Spleen (tissue), 11 donors: Measurements from ENCODE around the gene DUOX2. TPM values are rescaled to one million over a fixed set of nuclear protein-coding genes. Genes with fewer than 3 reads are reported as not detected.
"Not testable (repeated sequence)": the region's sequence is repeated elsewhere in the genome, so short reads cannot be mapped to it uniquely, and the experiment has no call there.

ENCODE experiments used
- DNase-seq: peaks from one replicate; pipeline ENCODE4 v3.0.0-alpha.2; 2020
- H3K27ac ChIP-seq, 8 donors: fragments of 200-600 bp; sonication (generic) in 7 of 8; 1 replicate in 4 of 8; 2 replicates in 4 of 8; pipeline versions ENCODE4 v1.5.0 to v1.8.0; 2016 to 2021; ENCODE audit warnings: inconsistent platforms in 4 of 8, mild to moderate bottlenecking in 4 of 8, moderate library complexity in 1 of 8
- H3K27me3 ChIP-seq, 7 donors: fragments of 200-600 bp; sonication (generic) in 6 of 7; replicated peaks in 1 of 7; 1 replicate in 4 of 7; 2 replicates in 3 of 7; pipeline versions ENCODE4 v1.5.0 to v1.8.0; 2016 to 2021; ENCODE audit warnings: inconsistent platforms in 3 of 7, mild to moderate bottlenecking in 1 of 7
- H3K36me3 ChIP-seq, 6 donors: fragments of 200-600 bp; sonication (generic) in 5 of 6; 1 replicate in 4 of 6; 2 replicates in 2 of 6; pipeline versions ENCODE4 v1.5.0 to v1.8.0; 2016 to 2021; ENCODE audit warnings: inconsistent platforms in 2 of 6
- H3K4me1 ChIP-seq, 6 donors: fragments of 200-600 bp; sonication (generic) in 5 of 6; 1 replicate in 3 of 6; 2 replicates in 3 of 6; pipeline versions ENCODE4 v1.5.0 to v1.8.0; 2016 to 2021; ENCODE audit warnings: inconsistent platforms in 3 of 6
- H3K4me3 ChIP-seq, 8 donors: fragments of 200-600 bp; sonication (generic) in 7 of 8; 1 replicate in 4 of 8; 2 replicates in 4 of 8; pipeline versions ENCODE4 v1.5.0 to v1.8.0; 2016 to 2021; ENCODE audit warnings: inconsistent platforms in 4 of 8, mild to moderate bottlenecking in 4 of 8, moderate library complexity in 2 of 8
- H3K9me3 ChIP-seq, 8 donors: fragments of 200-600 bp; sonication (generic) in 7 of 8; 1 replicate in 4 of 8; 2 replicates in 4 of 8; pipeline versions ENCODE4 v1.5.0 to v1.8.0; 2016 to 2021; ENCODE audit warnings: inconsistent platforms in 4 of 8
- POLR2A ChIP-seq, 3 donors: fragments of 450-650 bp; IDR thresholded peaks; one replicate each; pipeline ENCODE4 v1.5.1; 2017; ENCODE audit warnings: antibody characterized with exemption in 3 of 3, mild to moderate bottlenecking in 1 of 3
- POLR2AphosphoS5 ChIP-seq, 3 donors: sonication (generic); formaldehyde crosslinking; IDR thresholded peaks; one replicate each; pipeline ENCODE4 v1.5.1; 2017; ENCODE audit warnings: antibody characterized with exemption in 3 of 3
- WGBS, 5 donors: extraction: QIAGEN DNeasy Blood & Tissue Kit in 3 of 5; methylation state at CpG; one replicate each; pipeline versions ENCODE4 v1.1.5 to v1.1.7; 2013 to 2018; 5-methylcytosine and 5-hydroxymethylcytosine counted together
- intact Hi-C: fragments of 100-400 bp; cut with DNase I; formaldehyde crosslinking; loops from one replicate; pipeline ENCODE4 v1.15.0; 2023; ENCODE audit warnings: low total_unique reads
- polyA plus RNA-seq, 3 donors: library from polyadenylated mRNA; stranded (reverse); fragments of 200-250 nt; gene quantifications; one replicate each; pipeline ENCODE4 v1.2.1, GENCODE V29; 2013
- small RNA-seq, 4 donors: library from RNA; depleted of rRNA; stranded (forward); fragments of <200 nt; gene quantifications; one replicate each; pipeline ENCODE3, GENCODE V24; 2016
- total RNA-seq, 7 donors: library from RNA; depleted of rRNA in 3 of 7; stranded (reverse); fragments of >200 nt in 3 of 7; fragmentation: NEBNext Ultra II Directional in 4 of 7; extraction: Animal tissue kit (Norgen Biotek cat#: 25700) in 4 of 7; gene quantifications; one replicate each; pipeline versions ENCODE4 v1.1.0 to v1.2.1, GENCODE V29; 2016 to 2021
- TF ChIP-seq, protein P1 (sequence below), 11 experiments: fragments of 200-600 bp in 7 of 11; fragments of 450-650 bp in 4 of 11; sonication (generic) in 4 of 11; IDR thresholded peaks in 8 of 11; conservative IDR thresholded peaks in 3 of 11; 1 replicate in 7 of 11; 2 replicates in 4 of 11; pipeline versions ENCODE4 v1.4.0 to v1.8.0; 2016 to 2021; ENCODE audit warnings: antibody characterized with exemption in 11 of 11, inconsistent platforms in 4 of 11, mild to moderate bottlenecking in 1 of 11
- donor health status: healthy with polysubstance abuse.
- donor health status: DM: no; HTN: no; CAD: no; lungs with moderate emphysema.
- donor health status: DM: no; HTN: no; CAD: no.
- donor health status: Bipolar disorder and iron deficiency.
- donor health status: healthy.
- donor health status: DM: no; HTN: no; CAD: no.
- donor health status: DM: yes; HTN: yes; CAD: no.

The DUOX2 gene
- total and polyA plus RNA-seq, 10 donors: 0.10 TPM; not detected in 9

DNA sequence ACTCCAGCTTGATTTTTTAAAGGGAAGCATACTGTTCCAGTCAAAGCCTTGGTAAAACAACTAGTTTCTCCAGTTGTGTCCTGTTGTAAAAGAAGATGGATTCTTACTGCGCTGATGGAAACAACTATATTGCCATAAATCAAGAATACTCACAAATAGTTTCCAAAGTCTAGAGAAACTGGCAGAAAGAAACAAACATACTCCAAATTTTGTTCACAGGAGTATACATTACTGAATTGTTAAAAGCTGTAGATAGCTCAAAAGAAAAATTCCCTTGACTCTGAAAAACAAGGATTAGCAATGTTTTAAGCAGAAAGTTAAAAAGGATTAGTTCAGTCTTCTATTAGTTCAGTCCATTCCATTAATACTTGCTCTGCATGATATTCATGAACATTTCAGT, 63.4 kb downstream of the DUOX2 start:
- intact Hi-C loops: no loop called here
- Histone ChIP-seq H3K4me1 (peaks cover 0 to 28% (median 6%) of the 10 kb centered on the region in 6 donors), H3K4me3 (no peak overlapping the region), H3K27me3 (no peaks in the 10 kb centered on the region), H3K9me3 (peaks cover 0 to 15% (median 10%) of the 10 kb centered on the region in 8 donors), H3K27ac (no peak overlapping the region), H3K36me3 (peaks cover 0 to 8% (median 0%) of the 10 kb centered on the region in 6 donors)
- no peak for DNase-seq
- TF ChIP-seq, protein P1, sequence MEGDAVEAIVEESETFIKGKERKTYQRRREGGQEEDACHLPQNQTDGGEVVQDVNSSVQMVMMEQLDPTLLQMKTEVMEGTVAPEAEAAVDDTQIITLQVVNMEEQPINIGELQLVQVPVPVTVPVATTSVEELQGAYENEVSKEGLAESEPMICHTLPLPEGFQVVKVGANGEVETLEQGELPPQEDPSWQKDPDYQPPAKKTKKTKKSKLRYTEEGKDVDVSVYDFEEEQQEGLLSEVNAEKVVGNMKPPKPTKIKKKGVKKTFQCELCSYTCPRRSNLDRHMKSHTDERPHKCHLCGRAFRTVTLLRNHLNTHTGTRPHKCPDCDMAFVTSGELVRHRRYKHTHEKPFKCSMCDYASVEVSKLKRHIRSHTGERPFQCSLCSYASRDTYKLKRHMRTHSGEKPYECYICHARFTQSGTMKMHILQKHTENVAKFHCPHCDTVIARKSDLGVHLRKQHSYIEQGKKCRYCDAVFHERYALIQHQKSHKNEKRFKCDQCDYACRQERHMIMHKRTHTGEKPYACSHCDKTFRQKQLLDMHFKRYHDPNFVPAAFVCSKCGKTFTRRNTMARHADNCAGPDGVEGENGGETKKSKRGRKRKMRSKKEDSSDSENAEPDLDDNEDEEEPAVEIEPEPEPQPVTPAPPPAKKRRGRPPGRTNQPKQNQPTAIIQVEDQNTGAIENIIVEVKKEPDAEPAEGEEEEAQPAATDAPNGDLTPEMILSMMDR (IDR thresholded peaks at IDR 0.05 in 8 of 11, conservative IDR thresholded peaks at IDR 0.05 in 3 of 11): no peak
- TF ChIP-seq POLR2A (IDR thresholded peaks at IDR 0.05): no peak
- TF ChIP-seq POLR2AphosphoS5 (IDR thresholded peaks at IDR 0.05): no peak
- 96 to 100% (median 97%) methylated on average over 1 of the region's 1 CpG for WGBS, 5 donors

DNA sequence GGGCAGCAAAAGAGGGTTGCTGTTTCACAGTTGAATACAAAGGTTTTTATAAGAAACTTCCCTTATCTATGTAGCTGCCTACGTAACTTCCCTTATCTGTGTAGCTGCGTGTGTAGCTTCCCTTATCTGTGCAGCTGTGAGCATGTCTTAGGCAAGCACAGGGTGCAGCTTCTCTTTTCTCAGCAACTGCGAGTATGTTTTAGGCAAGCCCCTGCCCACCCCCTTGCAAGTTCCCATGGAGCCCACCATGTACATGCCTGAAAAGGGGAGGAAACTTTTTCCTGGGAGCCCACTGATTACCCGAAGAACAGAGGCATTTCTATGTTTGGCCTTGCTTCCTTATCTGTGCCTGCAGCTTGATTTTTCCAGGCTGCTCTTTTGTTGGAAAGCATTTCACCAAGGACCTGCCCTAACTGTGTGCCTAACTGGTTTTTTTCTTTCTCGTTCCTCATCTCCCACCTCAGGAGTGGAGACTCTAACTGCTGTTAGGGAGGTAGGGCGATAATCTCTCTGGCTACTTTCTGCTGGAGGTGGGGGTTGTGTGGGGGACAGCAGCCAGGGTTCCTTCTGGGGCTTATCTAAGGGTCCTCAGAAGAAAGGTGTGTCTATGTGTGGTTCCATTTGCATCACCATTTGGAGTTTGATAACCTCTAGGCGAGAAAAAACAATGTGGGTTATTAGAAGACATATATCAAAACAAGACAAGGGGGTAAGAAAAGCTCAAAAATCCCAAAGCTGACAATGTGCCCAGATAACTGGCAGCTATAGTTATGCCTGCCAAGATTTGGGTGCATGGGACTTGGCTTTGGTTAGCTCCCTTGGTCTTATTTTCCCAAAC, 65.0 kb downstream of the DUOX2 start:
- H3K36me3 ChIP-seq: peaks cover 0 to 8% (median 0%) of the 10 kb centered on the region in 6 donors
- 35 to 70% (median 53%) methylated on average over 7 of the region's 7 CpGs for WGBS, 5 donors
- DNase-seq: peak; percentile 84
- no peaks in the 10 kb centered on the region for H3K27me3 ChIP-seq
- TF ChIP-seq POLR2A (IDR thresholded peaks at IDR 0.05): no peak
- TF ChIP-seq, protein P1 (IDR thresholded peaks at IDR 0.05 in 8 of 11, conservative IDR thresholded peaks at IDR 0.05 in 3 of 11): no peak
- TF ChIP-seq POLR2AphosphoS5 (IDR thresholded peaks at IDR 0.05): peak in 1 of 3 donors; percentile 69
- intact Hi-C loops: no loop called here
- H3K4me3 ChIP-seq: peak overlapping the region in 1 of 8 donors; percentile 53
- peaks cover 0 to 37% (median 9%) of the 10 kb centered on the region in 6 donors for H3K4me1 ChIP-seq
- H3K9me3 ChIP-seq: peaks cover 0 to 15% (median 10%) of the 10 kb centered on the region in 8 donors
- peak overlapping the region; percentile 57 to 91 (median 87) for H3K27ac ChIP-seq

DNA sequence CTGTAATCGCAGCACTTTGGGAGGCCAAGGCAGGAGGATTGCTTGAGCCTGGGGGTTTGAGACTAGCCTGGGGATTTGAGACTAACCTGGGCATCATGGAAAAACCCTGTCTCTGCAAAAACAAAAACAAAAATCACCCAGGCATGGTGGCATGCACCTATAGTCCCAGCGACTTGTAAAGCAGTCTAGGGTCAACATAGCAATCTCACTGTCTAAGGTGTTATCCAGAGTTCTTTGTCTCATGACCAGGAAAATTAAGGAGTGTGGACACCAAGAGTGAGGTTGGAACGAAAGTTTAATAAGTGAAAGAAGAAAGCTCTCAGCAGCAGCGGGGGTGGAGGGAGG, 65.6 kb downstream of the DUOX2 start:
- H3K27me3 ChIP-seq, H3K36me3 ChIP-seq, DNase-seq, intact Hi-C loops: not testable (repeated sequence)
- peak overlapping the region; percentile 57 to 91 (median 87) for H3K27ac ChIP-seq
- H3K4me1 ChIP-seq: peaks cover 0 to 37% (median 9%) of the 10 kb centered on the region in 6 donors
- 57 to 70% (median 63%) methylated on average over 4 of the region's 4 CpGs for WGBS, 5 donors
- H3K4me3 ChIP-seq: peak overlapping the region in 1 of 8 donors; percentile 53
- peaks cover 0 to 15% (median 10%) of the 10 kb centered on the region in 8 donors for H3K9me3 ChIP-seq

DNA sequence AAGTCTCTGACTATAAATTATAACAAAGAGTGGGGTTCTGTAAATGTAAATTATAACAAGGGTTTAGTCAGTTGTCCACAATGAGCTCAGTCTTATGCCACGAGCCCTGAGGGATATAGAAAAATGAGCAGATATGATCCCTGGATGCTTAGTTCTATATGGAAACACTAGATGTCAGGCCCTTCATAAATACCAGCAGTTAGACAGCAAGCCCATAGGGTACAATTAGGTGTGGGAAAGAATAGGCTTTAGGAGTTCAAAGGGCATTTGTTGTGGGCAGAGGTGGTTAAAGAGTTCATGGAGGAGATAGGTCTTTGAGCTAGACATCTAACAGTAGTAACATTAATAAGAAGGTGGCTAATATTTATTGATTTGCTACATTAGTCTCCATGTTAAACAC, 69.7 kb downstream of the DUOX2 start:
- H3K27ac ChIP-seq, H3K9me3 ChIP-seq, H3K27me3 ChIP-seq, H3K4me3 ChIP-seq, DNase-seq, H3K36me3 ChIP-seq, intact Hi-C loops: not testable (repeated sequence)
- WGBS, 5 donors: 91 to 100% (median 100%) methylated on average over 1 of the region's 1 CpG; no CpG with 5 or more reads in 2 of the 5 donors
- H3K4me1 ChIP-seq: peaks cover 0 to 29% (median 9%) of the 10 kb centered on the region in 6 donors

DNA sequence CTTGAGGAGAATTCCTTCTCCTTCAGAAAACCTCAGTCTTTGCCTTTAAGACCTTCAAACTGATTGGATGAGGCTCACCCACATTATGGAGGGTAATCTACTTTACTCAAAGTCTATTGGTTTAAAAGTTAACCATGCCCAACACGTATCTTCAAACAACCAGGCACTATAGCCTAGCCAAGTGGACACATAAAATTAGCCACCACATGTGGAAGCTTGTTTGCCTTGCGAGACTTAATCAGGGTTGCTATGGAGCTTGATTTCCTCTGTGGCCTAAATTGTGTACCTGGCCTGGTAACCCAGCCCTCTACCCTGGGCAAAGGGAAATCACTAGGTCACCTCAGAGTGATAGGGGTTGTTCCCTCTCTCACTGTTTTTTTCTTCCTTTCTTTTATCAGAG, 71.1 kb downstream of the DUOX2 start:
- peaks cover 0 to 26% (median 2%) of the 10 kb centered on the region in 6 donors for H3K4me1 ChIP-seq
- 93 to 100% (median 100%) methylated on average over 1 to 2 of the region's 2 CpGs for WGBS, 5 donors
- DNase-seq, H3K36me3 ChIP-seq, H3K27me3 ChIP-seq, H3K4me3 ChIP-seq, H3K27ac ChIP-seq, intact Hi-C loops, H3K9me3 ChIP-seq: not testable (repeated sequence)

Small RNAs within 50 kb of the gene (small RNA-seq; reads per million reads assigned to genes)
- 0 reads per million in 4 donors for gene RF00019

Other genes starting within 250 kb of the DUOX2 start
- gene TERB2, start 157.5 kb downstream of the DUOX2 start, total RNA-seq: not detected
- gene TERB2, start 157.5 kb downstream of the DUOX2 start, polyA plus RNA-seq: not detected
- gene SORD, start 91.0 kb downstream of the DUOX2 start, total RNA-seq: 10 to 100 TPM in 2 of 7 donors, 1 to 10 TPM in 5; 4.5 to 12.5 (median 8.8) TPM
- gene SORD, start 91.0 kb downstream of the DUOX2 start, polyA plus RNA-seq: 1 to 10 TPM; 2.6 to 4.8 (median 4.2) TPM
- gene DUOXA2, start 154 bp upstream of the DUOX2 start, total RNA-seq: not detected
- under 1 TPM in 1 of 3 donors, not detected in 2; 0.06 TPM for gene DUOXA2, start 154 bp upstream of the DUOX2 start, polyA plus RNA-seq
- under 1 TPM in 2 of 7 donors, not detected in 5; 0.30 to 0.38 TPM for gene DUOXA1, start 15.7 kb upstream of the DUOX2 start, total RNA-seq
- under 1 TPM; 0.03 to 0.10 (median 0.04) TPM for gene DUOXA1, start 15.7 kb upstream of the DUOX2 start, polyA plus RNA-seq
- gene DUOX1, start 15.8 kb upstream of the DUOX2 start, total RNA-seq: under 1 TPM in 2 of 7 donors, not detected in 5; 0.09 to 0.28 TPM
- under 1 TPM; 0.04 to 0.19 (median 0.06) TPM for gene DUOX1, start 15.8 kb upstream of the DUOX2 start, polyA plus RNA-seq
- gene SHF, start 73.8 kb upstream of the DUOX2 start, total RNA-seq: 1 to 10 TPM; 5.1 to 8.8 (median 5.8) TPM
- gene SHF, start 73.8 kb upstream of the DUOX2 start, polyA plus RNA-seq: 1 to 10 TPM; 1.9 to 4.3 (median 2.4) TPM
- gene SLC28A2, start 138.1 kb upstream of the DUOX2 start, total RNA-seq: not detected
- not detected for gene SLC28A2, start 138.1 kb upstream of the DUOX2 start, polyA plus RNA-seq